Kidney (tissue), 14 donors: ENCODE results near the gene SNF8. TPM values are rescaled to one million over a fixed set of nuclear protein-coding genes. Genes with fewer than 3 reads are reported as not detected.

Experiments used
- DNase-seq, 5 donors: peaks; one replicate each; pipeline ENCODE4 v3.0.0-alpha.2; 2013 to 2020
- FAIRE-seq: peaks from 2 replicates; lab custom pipeline; 2012; peaks lifted over from hg19 to GRCh38; lab: Jason Lieb, UNC
- H3K27ac ChIP-seq, 2 donors: one replicate each; pipeline ENCODE4 v1.7.0; 2013; ENCODE audit warnings: low read depth in 2 of 2, low read length in 2 of 2, inconsistent platforms in 1 of 2
- H3K27me3 ChIP-seq: one replicate; pipeline ENCODE4 v1.7.1; 2013; ENCODE audit warnings: low read length, inconsistent platforms; ENCODE audit not compliant: control insufficient read depth, insufficient read depth
- H3K36me3 ChIP-seq, 3 donors: one replicate each; pipeline versions ENCODE4 v1.7.0 to v1.7.1; 2013; ENCODE audit warnings: low read length in 3 of 3, control low read depth in 1 of 3, inconsistent platforms in 1 of 3; ENCODE audit not compliant: insufficient read depth in 3 of 3, control insufficient read depth in 2 of 3
- H3K4me1 ChIP-seq, 3 donors: one replicate each; pipeline versions ENCODE4 v1.7.0 to v1.7.1; 2013; ENCODE audit warnings: low read length in 3 of 3, inconsistent platforms in 1 of 3, low read depth in 1 of 3; ENCODE audit not compliant: control insufficient read depth in 2 of 3, insufficient read depth in 2 of 3
- H3K4me3 ChIP-seq, 3 donors: one replicate each; pipeline versions ENCODE4 v1.7.0 to v1.8.1; 2013; ENCODE audit warnings: low read length in 3 of 3, control low read depth in 1 of 3, inconsistent platforms in 1 of 3
- H3K9ac ChIP-seq, 3 donors: one replicate each; pipeline versions ENCODE4 v1.7.0 to v1.7.1; 2013; ENCODE audit warnings: low read length in 3 of 3, control low read depth in 1 of 3, inconsistent platforms in 1 of 3
- H3K9me3 ChIP-seq, 3 donors: one replicate each; pipeline versions ENCODE4 v1.7.0 to v1.7.1; 2013; ENCODE audit warnings: low read length in 3 of 3, control low read depth in 1 of 3, inconsistent platforms in 1 of 3; ENCODE audit not compliant: control insufficient read depth in 2 of 3, insufficient read depth in 1 of 3
- CTCF ChIP-seq: IDR thresholded peaks from 3 replicates; pipeline ENCODE4 v1.5.1; 2012; ENCODE audit warnings: mild to moderate bottlenecking, moderate library complexity, borderline replicate concordance; ENCODE audit not compliant: insufficient read depth; ENCODE audit errors: extremely low read depth
- intact Hi-C: fragments of 100-400 bp; cut with DNase I; formaldehyde crosslinking; loops from one replicate; pipeline ENCODE4 v1.11.1; 2022
- polyA plus RNA-seq: library from polyadenylated mRNA; stranded (reverse); fragments of 350-450 nt; fragmentation: Illumina TruSeq; extraction: RNeasy Lipid Tissue Mini Kit (QIAGEN cat#74804); gene quantifications from one replicate; pipeline ENCODE4 v1.2.3, GENCODE V29; 2014; ENCODE audit warnings: low read depth, low replicate concordance; ENCODE audit not compliant: insufficient read depth
- total RNA-seq: library from RNA; stranded (reverse); fragmentation: NEBNext Ultra II Directional; extraction: Animal tissue kit (Norgen Biotek cat#: 25700); gene quantifications from one replicate; pipeline ENCODE4 v1.2.1, GENCODE V29; 2021
- donor health status: control.
- donor health status: control.
- donor health status: control.
- donor health status: control.
- donor health status: control.
- donor health status: DM: yes; HTN: yes; CAD: no.
- donor health status: Normal renal cell carcinoma (clear cell type).

Gene SNF8
- total and polyA plus RNA-seq, 2 donors from 2014 or later = 110 to 203 TPM

GRCh38 chr17:48989100-48989499 is 44.5 kb upstream of the SNF8 start:
- DNase-seq (no peak), FAIRE-seq (no peak)
- Histone ChIP-seq H3K27ac (no peak overlapping the region), H3K9me3 (no peaks in the 10 kb centered on the region), H3K4me1 (no peaks in the 10 kb centered on the region), H3K27me3 (peaks cover 36% of the 10 kb centered on the region), H3K4me3 (no peak overlapping the region), H3K36me3 (no peaks in the 10 kb centered on the region), H3K9ac (no peak overlapping the region)
- intact Hi-C loops = no loop called here
- no peak for TF ChIP-seq CTCF

- Histone ChIP-seq H3K27me3 (peaks cover 7% of the 10 kb centered on the region), H3K9me3 (no peaks in the 10 kb centered on the region), H3K36me3 (no peaks in the 10 kb centered on the region), H3K27ac (no peak overlapping the region), H3K4me1 (no peaks in the 10 kb centered on the region), H3K4me3 (no peak overlapping the region), H3K9ac (no peak overlapping the region)
- DNase-seq (no peak), FAIRE-seq (no peak)
- intact Hi-C loops = no loop called here
- TF ChIP-seq CTCF = no peak
Measured at GRCh38 chr17:48985436-48986245, 41.0 kb upstream of the SNF8 start.

GRCh38 chr17:48981927-48982539 is 37.4 kb upstream of the SNF8 start:
- TF ChIP-seq CTCF = no peak
- Histone ChIP-seq H3K9me3 (no peaks in the 10 kb centered on the region), H3K27ac (no peak overlapping the region), H3K4me1 (no peaks in the 10 kb centered on the region), H3K36me3 (no peaks in the 10 kb centered on the region), H3K4me3 (no peak overlapping the region), H3K9ac (no peak overlapping the region), H3K27me3 (no peaks in the 10 kb centered on the region)
- no peak for DNase-seq
- intact Hi-C loops = no loop called here
- FAIRE-seq = no peak
